ENCODE data around the gene GCC2. TPM values are rescaled to one million over a fixed set of nuclear protein-coding genes. Genes with fewer than 3 reads are reported as not detected.

GCC2 gene
- total and polyA plus RNA-seq, 2 experiments from 2014 or later = 43.4 to 172 TPM

- no peaks in the 10 kb centered on the region for H3K36me3 ChIP-seq (ENCODE audit: insufficient read depth)
- no peak overlapping the region for H2AFZ ChIP-seq
- no peaks in the 10 kb centered on the region for H3F3A ChIP-seq (replicated peaks; ENCODE audit: low read depth)
- Mint-ChIP-seq H3K4me1 (peaks cover 12% of the 10 kb centered on the region; the same call in 2 of the 3 replicates), H3K27ac (no peak overlapping the region), H3K9me3 (peaks cover 10% of the 10 kb centered on the region; the same call in 2 of the 3 replicates), H3K4me3 (no peak overlapping the region), H3K36me3 (ENCODE audit: low read depth) (peaks cover 19% of the 10 kb centered on the region), H3K27me3 (ENCODE audit: insufficient read depth, low read depth, poor library complexity) (no peaks in the 10 kb centered on the region)
- H3K9me2 ChIP-seq (ENCODE audit: insufficient read depth) = no peaks in the 10 kb centered on the region
- peaks cover 17% of the 10 kb centered on the region for H4K20me1 ChIP-seq (replicated peaks; ENCODE audit: insufficient read depth)
- no peak for DNase-seq (ENCODE audit: low spot score)
- H3K79me2 ChIP-seq (replicated peaks; ENCODE audit: insufficient read depth) = peaks cover 86% of the 10 kb centered on the region
- no peak for TF ChIP-seq EZH2 (IDR thresholded peaks at IDR 0.05; ENCODE audit: low read depth, unreplicated experiment)
- TF ChIP-seq ZNF462 (CRISPR knock-in tag; IDR thresholded peaks at IDR 0.05) = no peak
- no peak for TF ChIP-seq ETS1 (IDR thresholded peaks at IDR 0.05)
- TF ChIP-seq CTCF (conservative IDR thresholded peaks at IDR 0.05; ENCODE audit: low read depth in 2 of 2) = no peak
- no peak for TF ChIP-seq POLR2AphosphoS5 (IDR thresholded peaks at IDR 0.05; ENCODE audit: low read depth)
- no peak for TF ChIP-seq JUNB (IDR thresholded peaks at IDR 0.05; ENCODE audit: unreplicated experiment)
- H3K4me2 ChIP-seq = no peak overlapping the region
- no peak for ATAC-seq
- no peak overlapping the region for H3K4me3 ChIP-seq
- no peak overlapping the region for H3K27ac ChIP-seq (ENCODE audit: low read depth)
- H3K27me3 ChIP-seq (ENCODE audit: insufficient read depth) = no peaks in the 10 kb centered on the region
- H3K4me1 ChIP-seq (ENCODE audit: insufficient read depth) = no peaks in the 10 kb centered on the region
Observed at GRCh38 chr2:108541451-108541850, 92.4 kb downstream of the GCC2 start.
